Heart left ventricle (tissue), 16 donors: ENCODE data around the gene SYCN. TPM values are rescaled to one million over a fixed set of nuclear protein-coding genes. Genes with fewer than 3 reads are reported as not detected.

Experiments used
- ATAC-seq, 4 donors: fragments of 200-7000 bp; cut with Tn5 transposase; one replicate each; pipeline ENCODE4 v1.9.1; 2020 to 2022; ENCODE audit warnings: moderate library complexity in 4 of 4, mild to moderate bottlenecking in 3 of 4, moderate number of reproducible peaks in 1 of 4
- DNase-seq, 5 donors: peaks; one replicate each; pipeline ENCODE4 v3.0.0-alpha.2; 2020
- H3K27ac ChIP-seq, 12 donors: fragments of 200-600 bp; sonication (generic) in 4 of 12; one replicate each; pipeline versions ENCODE4 v1.5.0 to v1.8.0; 2016 to 2022; ENCODE audit warnings: mild to moderate bottlenecking in 2 of 12
- H3K27me3 ChIP-seq, 9 donors: fragments of 200-600 bp; sonication (generic) in 2 of 9; one replicate each; pipeline versions ENCODE4 v1.5.1 to v1.8.0; 2016 to 2022; ENCODE audit warnings: mild to moderate bottlenecking in 3 of 9
- H3K36me3 ChIP-seq, 9 donors: fragments of 200-600 bp; sonication (generic) in 2 of 9; one replicate each; pipeline versions ENCODE4 v1.5.0 to v1.8.0; 2018 to 2022; ENCODE audit warnings: mild to moderate bottlenecking in 2 of 9
- H3K4me1 ChIP-seq, 12 donors: fragments of 200-600 bp; sonication (generic) in 4 of 12; one replicate each; pipeline versions ENCODE4 v1.5.0 to v1.8.0; 2016 to 2022; ENCODE audit warnings: mild to moderate bottlenecking in 3 of 12
- H3K4me3 ChIP-seq, 12 donors: fragments of 200-600 bp; sonication (generic) in 4 of 12; one replicate each; pipeline versions ENCODE4 v1.5.0 to v1.8.0; 2017 to 2022; ENCODE audit warnings: mild to moderate bottlenecking in 9 of 12, moderate library complexity in 4 of 12
- H3K9me3 ChIP-seq, 12 donors: fragments of 200-600 bp; sonication (generic) in 4 of 12; one replicate each; pipeline versions ENCODE4 v1.5.0 to v1.8.0; 2016 to 2022; ENCODE audit warnings: mild to moderate bottlenecking in 1 of 12
- POLR2A ChIP-seq, 2 donors: fragments of 450-650 bp; IDR thresholded peaks; one replicate each; pipeline ENCODE4 v1.6.1; 2017; ENCODE audit warnings: antibody characterized with exemption in 2 of 2, mild to moderate bottlenecking in 2 of 2, moderate library complexity in 2 of 2
- WGBS, 4 donors: extraction: QIAGEN DNeasy Blood & Tissue Kit in 2 of 4; methylation state at CpG; one replicate each; pipeline versions ENCODE4 v1.1.5 to v1.1.7; 2013 to 2018; 5-methylcytosine and 5-hydroxymethylcytosine counted together
- intact Hi-C, 10 donors: fragments of 100-400 bp; cut with DNase I; formaldehyde crosslinking; loops; one replicate each; pipeline versions ENCODE4 v1.11.1 to v1.14.2; 2022
- polyA plus RNA-seq, 2 donors: library from polyadenylated mRNA; stranded (reverse); fragments of 200-250 nt; gene quantifications; one replicate each; pipeline ENCODE4 v1.2.3, GENCODE V29; 2013
- total RNA-seq, 9 donors: library from RNA; depleted of rRNA in 2 of 9; stranded (reverse); fragments of >200 nt in 2 of 9; fragmentation: NEBNext Ultra II Directional in 3 of 9; extraction: Animal tissue kit (Norgen Biotek cat#: 25700) in 3 of 9; gene quantifications; one replicate each; pipeline versions ENCODE4 v1.1.0 to v1.2.4, GENCODE V29; 2016 to 2023
- TF ChIP-seq, protein P1 (sequence below), 12 donors: fragments of 200-600 bp; sonication (generic) in 4 of 12; IDR thresholded peaks; one replicate each; pipeline versions ENCODE4 v1.5.0 to v1.8.0; 2018 to 2022; ENCODE audit warnings: antibody characterized with exemption in 12 of 12, mild to moderate bottlenecking in 5 of 12
- donor health status: ischemic (EF 13 %, LVEDD 7.1; RV severe dilation, severe dysfunction).
- donor health status: healthy with polysubstance abuse.
- donor health status: DM: no; HTN: yes; CAD: no.
- donor health status: DM: no; HTN: no; CAD: no.
- donor health status: ischemic (EF 25% LVEDD 6.9; RV normal size, moderate dysfunction).
- donor health status: ischemic (EF 25% LVEDD 5.7; RV mildly dilated, moderate dysfunction).
- donor health status: healthy.
- donor health status: DM: yes; HTN: yes; CAD: no.
- donor health status: ischemic (EF 35%, LVEDD 5.7; RV mildly dilated, moderate dysfunction).
- donor health status: nonischemic (EF 11% LVEDD 7.7; RV severe dilation, severe dysfunction).
- donor health status: DM: yes; HTN: yes; CAD: no.
- donor health status: PGD.
- donor health status: ischemic (EF 29% LVEDD 5.4; RV normal size, mild dysfunction).
- donor health status: nonischemic (EF 23%, LVEDD 6.1; RV moderate dilation, normal function).

Gene SYCN
- total and polyA plus RNA-seq, 11 donors, result 0.77 TPM; not detected in 10

- TF ChIP-seq, protein P1, sequence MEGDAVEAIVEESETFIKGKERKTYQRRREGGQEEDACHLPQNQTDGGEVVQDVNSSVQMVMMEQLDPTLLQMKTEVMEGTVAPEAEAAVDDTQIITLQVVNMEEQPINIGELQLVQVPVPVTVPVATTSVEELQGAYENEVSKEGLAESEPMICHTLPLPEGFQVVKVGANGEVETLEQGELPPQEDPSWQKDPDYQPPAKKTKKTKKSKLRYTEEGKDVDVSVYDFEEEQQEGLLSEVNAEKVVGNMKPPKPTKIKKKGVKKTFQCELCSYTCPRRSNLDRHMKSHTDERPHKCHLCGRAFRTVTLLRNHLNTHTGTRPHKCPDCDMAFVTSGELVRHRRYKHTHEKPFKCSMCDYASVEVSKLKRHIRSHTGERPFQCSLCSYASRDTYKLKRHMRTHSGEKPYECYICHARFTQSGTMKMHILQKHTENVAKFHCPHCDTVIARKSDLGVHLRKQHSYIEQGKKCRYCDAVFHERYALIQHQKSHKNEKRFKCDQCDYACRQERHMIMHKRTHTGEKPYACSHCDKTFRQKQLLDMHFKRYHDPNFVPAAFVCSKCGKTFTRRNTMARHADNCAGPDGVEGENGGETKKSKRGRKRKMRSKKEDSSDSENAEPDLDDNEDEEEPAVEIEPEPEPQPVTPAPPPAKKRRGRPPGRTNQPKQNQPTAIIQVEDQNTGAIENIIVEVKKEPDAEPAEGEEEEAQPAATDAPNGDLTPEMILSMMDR (IDR thresholded peaks at IDR 0.05), result no peak
- no peak for TF ChIP-seq POLR2A (IDR thresholded peaks at IDR 0.05)
- H3K27me3 ChIP-seq, result peaks cover 13 to 68% (median 38%) of the 10 kb centered on the region in 9 donors
- DNase-seq (no peak), ATAC-seq (no peak)
- intact Hi-C loops, result loop anchor here in 2 of 10 donors (10.0 kb wide), 1 partner anchor 109 kb away; no protein-coding TSS in a partner anchor
- WGBS, 4 donors, result 83 to 90% (median 85%) methylated on average over 6 of the region's 6 CpGs
- H3K9me3 ChIP-seq, result no peaks in the 10 kb centered on the region
- H3K4me1 ChIP-seq, result no peaks in the 10 kb centered on the region
- no peak overlapping the region for H3K27ac ChIP-seq
- H3K36me3 ChIP-seq, result no peaks in the 10 kb centered on the region
- no peak overlapping the region for H3K4me3 ChIP-seq
Measured at GRCh38 chr19:39206122-39206521, 2.1 kb upstream of the SYCN start.

DNA sequence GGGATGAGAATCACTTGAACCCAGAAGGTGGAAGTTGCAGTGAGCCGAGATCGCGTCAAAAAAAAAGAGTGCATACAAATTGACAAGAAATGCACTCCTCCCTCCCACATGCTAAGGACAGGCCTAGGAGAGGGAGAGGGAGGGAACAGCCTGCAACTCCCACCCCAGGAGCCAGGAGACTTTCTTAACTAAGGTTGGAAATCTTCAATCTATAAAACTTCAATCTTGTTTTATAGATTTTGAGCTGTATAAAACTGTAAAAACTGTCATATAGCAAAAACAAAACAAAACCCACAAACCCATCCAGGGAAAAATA, 1.3 kb upstream of the SYCN start:
- Histone ChIP-seq H3K9me3 (no peaks in the 10 kb centered on the region), H3K4me3 (no peak overlapping the region), H3K36me3 (no peaks in the 10 kb centered on the region), H3K27me3 (peaks cover 16 to 75% (median 45%) of the 10 kb centered on the region in 9 donors), H3K27ac (no peak overlapping the region), H3K4me1 (no peaks in the 10 kb centered on the region)
- intact Hi-C loops, result loop anchor here in 2 of 10 donors (10.0 kb wide), 1 partner anchor 109 kb away; no protein-coding TSS in a partner anchor
- no peak for DNase-seq
- no peak for ATAC-seq
- no peak for TF ChIP-seq POLR2A (IDR thresholded peaks at IDR 0.05)
- TF ChIP-seq, protein P1 (IDR thresholded peaks at IDR 0.05), result no peak
- 64 to 78% (median 70%) methylated on average over 3 of the region's 3 CpGs for WGBS, 4 donors

DNA sequence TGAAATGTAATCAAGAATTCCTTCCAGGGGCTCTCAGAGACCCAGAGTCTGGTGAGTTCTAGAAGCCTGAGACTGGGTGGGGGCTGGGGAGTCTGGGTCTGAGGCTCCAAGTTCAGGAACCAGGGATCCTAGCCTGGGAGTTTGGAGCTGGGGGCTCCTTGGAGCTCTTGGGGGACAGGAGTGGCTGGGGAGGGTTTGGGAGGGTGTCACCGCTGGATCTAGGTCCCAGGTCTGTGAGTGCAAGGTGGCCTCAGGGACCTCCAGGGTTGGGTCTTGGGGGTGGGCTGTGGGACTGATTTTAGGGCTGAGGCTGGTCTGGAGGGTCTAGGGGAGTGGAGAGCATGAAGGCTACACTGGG, 1.1 kb downstream of the SYCN start:
- no peaks in the 10 kb centered on the region for H3K9me3 ChIP-seq
- TF ChIP-seq POLR2A (IDR thresholded peaks at IDR 0.05), result no peak
- TF ChIP-seq, protein P1 (IDR thresholded peaks at IDR 0.05), result no peak
- H3K27me3 ChIP-seq, result peaks cover 17 to 95% (median 64%) of the 10 kb centered on the region in 9 donors
- WGBS, 4 donors, result 33 to 100% (median 95%) methylated on average over 1 of the region's 1 CpG
- H3K36me3 ChIP-seq, result no peaks in the 10 kb centered on the region
- H3K27ac ChIP-seq, result no peak overlapping the region
- no peak overlapping the region for H3K4me3 ChIP-seq
- intact Hi-C loops, result loop anchor here in 2 of 10 donors (10.0 kb wide), 1 partner anchor 112 kb away; no protein-coding TSS in a partner anchor
- DNase-seq (no peak), ATAC-seq (no peak)
- no peaks in the 10 kb centered on the region for H3K4me1 ChIP-seq

GRCh38 chr19:39200803-39201115, 3.3 kb downstream of the SYCN start:
- DNase-seq (no peak), ATAC-seq (no peak)
- Histone ChIP-seq H3K4me3 (no peak overlapping the region), H3K4me1 (peaks cover 0 to 9% (median 0%) of the 10 kb centered on the region in 12 donors), H3K27ac (no peak overlapping the region), H3K36me3 (no peaks in the 10 kb centered on the region), H3K9me3 (no peaks in the 10 kb centered on the region), H3K27me3 (peaks cover 21 to 98% (median 84%) of the 10 kb centered on the region in 9 donors)
- 75 to 87% (median 82%) methylated on average over 3 of the region's 3 CpGs for WGBS, 4 donors
- TF ChIP-seq, protein P1 (IDR thresholded peaks at IDR 0.05), result no peak
- no peak for TF ChIP-seq POLR2A (IDR thresholded peaks at IDR 0.05)
- intact Hi-C loops, result loop anchor here in 2 of 10 donors (10.0 kb wide), 1 partner anchor 114 kb away; no protein-coding TSS in a partner anchor
